Mucosa of gallbladder (tissue), 1 donor: ENCODE data around the gene ZNF804B. TPM values are rescaled to one million over a fixed set of nuclear protein-coding genes. Genes with fewer than 3 reads are reported as not detected.

ENCODE experiments used
- DNase-seq: peaks from one replicate; pipeline ENCODE4 v3.0.0-alpha.2; 2020; ENCODE audit warnings: low spot score
- total RNA-seq: library from RNA; stranded (reverse); gene quantifications from one replicate; pipeline ENCODE4 v1.2.1, GENCODE V29; 2021
- donor health status: DM: no; HTN: no; CAD: no.

Gene ZNF804B
- total RNA-seq, 1 donor from 2014 or later, result not detected

DNA sequence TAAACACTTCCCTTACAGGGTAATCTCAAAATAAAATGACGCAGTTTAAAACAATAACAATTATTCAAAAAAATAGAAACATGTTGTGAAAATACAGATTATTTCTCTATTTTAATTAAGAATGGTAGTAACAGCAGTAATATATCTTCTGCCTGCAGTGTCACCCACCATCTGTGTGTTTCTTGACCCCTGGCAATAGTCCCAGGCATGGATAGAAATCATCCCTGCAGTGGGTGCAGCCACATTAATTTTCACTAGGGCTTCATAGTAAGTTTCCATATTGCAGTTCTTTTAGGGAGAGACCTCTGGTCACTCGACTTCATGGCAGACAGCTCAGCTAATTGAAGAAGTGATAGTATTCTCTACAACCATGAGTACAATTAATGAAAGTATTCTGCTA, 506.1 kb downstream of the ZNF804B start:
- DNase-seq, result no peak

DNA sequence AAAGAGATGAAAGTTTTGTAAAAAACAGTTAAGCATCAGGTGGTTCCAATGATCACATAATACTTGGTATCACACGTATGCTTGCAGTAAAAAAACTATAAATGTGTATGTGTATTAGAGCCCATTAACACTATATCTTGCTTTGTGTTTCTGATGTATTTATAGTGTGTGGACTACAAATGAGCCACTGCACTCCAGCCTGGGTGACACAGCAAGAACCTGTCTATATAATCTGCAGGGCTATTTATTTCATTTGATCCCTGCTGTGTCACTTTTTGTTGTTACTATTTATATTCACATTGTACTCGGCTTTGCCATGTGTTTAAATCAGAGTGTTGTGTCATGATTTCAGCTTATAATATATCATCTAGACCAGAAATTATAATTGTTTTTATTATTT, 523.8 kb downstream of the ZNF804B start:
- DNase-seq, result no peak

DNA sequence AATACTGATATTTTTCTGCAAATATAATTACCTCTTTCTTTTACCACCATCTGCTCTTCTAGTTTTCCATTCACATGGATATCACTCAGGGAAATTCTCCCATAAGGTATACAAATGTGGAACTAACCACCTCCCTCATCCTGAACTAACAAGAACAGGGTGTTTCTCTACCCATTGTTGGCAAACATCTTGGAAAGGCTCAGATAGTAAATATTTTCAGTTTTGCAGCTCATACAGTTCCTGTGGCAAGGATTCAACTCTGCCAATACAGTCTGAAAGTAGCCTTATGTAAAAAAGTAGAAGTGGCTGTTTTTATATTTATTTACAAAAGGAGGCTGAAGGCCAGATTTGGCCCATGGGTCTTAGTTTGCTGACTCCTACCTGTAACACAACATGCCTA, 549.0 kb downstream of the ZNF804B start:
- no peak for DNase-seq

DNA sequence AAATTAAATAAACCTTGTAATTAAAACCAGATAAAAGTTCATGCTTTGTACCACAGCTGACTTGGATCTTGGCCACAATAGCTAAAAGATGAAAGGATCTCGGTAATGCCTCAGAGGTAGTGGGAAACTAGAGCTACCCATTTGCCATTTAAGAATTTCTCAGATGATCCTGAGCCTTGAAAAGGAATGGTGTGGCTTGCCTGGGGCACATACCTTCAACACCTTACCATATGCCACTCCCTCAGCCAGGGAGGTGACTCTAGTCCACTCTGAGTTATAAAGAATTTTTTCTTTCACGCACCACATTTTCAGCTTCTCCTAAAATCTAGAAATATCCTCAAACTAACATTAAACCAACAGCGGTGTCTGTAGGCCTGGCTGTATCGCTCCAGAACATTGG, 552.4 kb downstream of the ZNF804B start:
- DNase-seq, result no peak

DNA sequence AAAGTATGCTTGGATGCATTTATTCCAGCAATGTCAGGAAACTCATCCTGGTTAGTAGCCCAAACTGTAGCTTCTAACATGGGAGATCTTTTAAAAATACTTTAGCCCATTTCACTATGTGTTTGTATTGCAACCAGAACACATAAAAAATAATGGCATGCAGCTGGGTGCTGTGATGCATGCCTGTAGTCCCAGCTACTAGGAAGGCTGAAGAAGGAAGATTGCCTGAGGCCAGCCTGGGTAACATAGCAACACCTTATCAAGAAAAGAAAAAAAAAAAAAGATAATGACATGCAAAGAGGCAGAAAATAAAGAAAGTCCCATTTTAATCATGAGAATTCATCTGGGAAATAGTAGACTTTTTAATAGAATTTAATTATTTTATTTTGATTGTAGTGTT, 553.1 kb downstream of the ZNF804B start:
- DNase-seq, result no peak

DNA sequence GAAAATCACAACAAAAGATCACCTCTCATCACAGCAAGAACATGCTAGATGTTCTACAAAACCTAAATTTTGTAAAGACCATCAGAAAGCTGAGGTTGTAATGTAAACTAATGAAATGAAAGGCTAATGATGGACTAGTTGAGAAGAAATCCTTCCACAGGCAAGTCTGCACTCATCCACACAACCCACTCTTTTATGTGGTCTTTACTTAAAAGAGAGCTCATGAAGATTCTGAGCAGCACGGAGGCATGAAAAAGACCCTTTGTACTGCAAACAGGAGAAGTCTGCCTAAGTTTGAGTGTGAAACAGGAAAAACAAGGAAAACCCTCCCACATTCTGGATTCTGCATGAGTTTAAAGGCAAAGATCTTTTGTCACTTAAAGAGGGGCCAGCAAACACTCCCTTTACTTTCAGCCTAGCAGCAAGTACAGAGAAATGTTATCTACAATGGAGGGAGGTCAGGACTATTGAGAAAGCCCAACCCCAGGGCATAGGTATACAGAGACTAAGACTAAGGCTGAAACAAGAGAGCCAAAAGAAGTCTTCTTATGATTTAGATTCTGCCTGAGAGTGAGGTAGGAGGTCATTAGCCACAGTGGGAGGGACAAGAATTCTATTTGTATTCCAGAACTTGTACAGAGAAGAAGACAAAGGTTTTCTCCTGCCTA, 557.2 kb downstream of the ZNF804B start:
- DNase-seq, result no peak

DNA sequence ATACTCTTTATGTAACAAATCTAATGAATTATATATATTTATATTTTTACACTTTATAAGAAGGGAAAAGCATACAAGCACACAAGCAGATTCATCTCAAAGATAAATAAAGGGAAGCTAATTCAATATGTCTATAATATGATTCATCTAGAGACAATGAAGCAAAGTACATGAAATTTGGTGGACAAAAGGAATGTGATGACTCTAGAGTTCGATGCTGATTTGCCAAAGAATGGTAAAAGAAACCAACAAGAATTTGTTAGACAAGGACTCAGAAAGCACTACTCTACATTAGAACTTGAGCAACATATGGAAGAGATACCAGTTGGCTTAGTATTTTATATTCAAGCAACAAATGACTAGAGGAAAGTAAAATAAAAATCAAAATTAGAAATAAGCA, 572.5 kb downstream of the ZNF804B start:
- DNase-seq, result no peak

DNA sequence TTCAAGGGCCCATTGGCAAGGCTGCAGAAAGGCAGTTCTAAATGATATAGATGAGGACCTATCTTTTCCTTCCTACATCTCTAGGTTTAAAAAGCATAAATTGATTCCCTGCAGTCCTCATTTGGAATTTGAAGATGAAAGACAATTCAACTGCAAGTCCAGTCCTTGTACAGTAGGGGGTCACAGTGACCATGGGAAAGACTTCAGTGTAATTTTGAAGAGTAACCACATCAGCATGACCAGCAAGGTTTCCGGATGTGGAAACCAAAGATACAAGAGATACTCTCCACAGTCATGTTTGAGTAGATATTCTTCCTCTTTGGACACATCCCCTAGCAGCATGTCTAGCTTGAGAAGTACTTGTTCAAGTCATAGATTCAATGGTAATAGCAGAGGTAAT, 575.3 kb downstream of the ZNF804B start:
- no peak for DNase-seq

DNA sequence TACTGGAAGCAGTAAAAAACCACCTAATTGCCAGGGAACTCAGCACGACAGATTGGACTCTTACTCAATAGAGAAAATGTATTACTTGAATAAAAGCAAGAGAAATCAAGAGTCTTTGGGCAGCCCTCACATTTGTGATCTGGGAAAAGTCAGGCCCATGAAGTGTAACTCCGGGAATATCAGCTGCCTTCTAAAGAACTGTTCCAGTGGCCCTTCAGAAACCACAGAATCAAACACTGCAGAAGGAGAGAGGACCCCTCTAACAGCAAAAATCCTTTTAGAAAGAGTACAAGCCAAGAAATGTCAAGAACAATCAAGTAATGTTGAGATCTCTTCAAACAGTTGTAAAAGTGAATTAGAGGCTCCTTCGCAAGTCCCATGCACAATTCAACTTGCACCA, 576.0 kb downstream of the ZNF804B start:
- no peak for DNase-seq

DNA sequence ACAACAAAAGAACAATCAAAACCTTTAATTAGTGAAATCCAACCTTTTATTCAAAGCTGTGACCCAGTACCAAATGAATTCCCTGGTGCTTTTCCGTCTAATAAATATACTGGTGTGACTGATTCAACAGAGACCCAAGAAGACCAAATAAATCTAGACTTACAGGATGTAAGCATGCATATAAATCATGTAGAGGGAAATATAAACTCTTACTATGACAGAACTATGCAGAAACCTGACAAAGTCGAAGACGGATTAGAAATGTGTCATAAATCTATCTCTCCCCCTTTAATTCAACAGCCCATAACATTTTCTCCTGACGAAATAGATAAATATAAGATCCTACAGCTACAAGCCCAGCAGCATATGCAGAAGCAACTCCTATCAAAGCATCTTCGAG, 576.6 kb downstream of the ZNF804B start:
- no peak for DNase-seq

DNA sequence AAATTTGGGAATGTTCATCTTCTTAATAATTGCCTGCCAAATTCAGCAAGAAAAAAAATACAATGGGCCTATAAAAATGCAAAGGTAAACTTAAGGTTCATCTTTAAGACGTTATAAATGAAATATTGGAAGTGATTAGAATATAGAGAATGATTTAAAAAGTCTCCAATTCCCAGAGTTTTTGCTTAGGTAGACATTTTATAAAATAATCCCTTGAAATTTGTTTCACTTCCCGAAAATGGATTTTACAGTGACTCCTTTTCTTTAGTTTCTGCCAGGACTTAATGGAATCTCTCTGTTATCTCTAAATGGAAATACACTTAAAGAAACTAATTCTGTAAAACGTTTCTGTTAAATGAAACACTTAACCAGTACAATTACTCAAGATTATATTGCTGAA, 580.2 kb downstream of the ZNF804B start:
- no peak for DNase-seq

DNA sequence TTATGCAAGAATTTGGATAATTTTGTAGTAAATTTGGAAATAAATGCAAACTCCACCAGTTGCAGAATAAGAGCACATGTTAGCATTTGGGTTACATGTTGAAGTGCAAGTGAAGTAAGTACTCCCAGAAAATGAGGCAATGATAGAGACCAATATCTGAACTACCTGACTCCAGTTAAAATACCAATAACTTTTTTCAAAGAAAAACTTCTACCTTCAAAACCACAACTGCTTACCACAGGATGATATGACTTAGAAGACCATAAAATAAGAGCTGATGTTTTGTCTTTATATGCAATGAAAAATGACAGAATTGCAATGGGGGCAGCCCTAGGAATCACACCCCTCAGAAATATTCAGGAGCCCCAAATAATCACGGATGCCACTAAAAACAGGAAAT, 597.6 kb downstream of the ZNF804B start:
- DNase-seq, result no peak

DNA sequence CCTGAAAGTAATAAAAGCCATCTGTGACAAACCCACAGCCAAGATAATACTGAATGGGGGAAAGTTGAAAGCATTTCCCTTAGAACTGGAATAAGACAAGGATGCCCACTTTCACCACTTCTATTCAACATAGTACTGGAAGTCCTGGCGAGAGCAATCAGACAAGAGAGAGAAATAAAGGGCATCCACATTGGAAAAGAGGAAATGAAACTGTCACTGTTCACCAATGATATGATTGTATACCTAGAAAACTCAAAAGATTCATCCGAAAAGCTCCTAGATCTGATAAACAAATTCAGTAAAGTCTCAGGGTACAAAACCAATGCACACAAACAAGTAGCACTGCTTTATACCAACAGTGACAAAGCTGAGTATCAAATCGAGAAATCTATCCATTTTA, 617.7 kb downstream of the ZNF804B start:
- no peak for DNase-seq

DNA sequence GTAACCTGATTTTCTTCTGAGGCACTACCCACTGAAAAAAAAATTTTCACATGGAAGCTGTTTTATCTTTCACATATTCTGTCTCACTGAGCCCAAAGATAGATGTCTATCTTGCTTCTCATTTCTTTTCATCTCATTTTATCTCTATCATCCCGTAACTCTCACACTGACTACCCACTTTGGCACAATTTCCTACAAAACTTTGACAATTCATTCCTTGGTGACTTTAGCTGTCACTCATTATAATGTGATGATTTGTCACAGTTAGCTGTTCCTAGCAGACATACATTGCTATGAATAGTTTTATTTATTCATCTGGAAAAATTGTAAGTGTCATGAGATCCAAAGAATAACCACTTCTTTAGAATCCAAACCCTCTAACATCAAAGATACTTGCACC, 625.9 kb downstream of the ZNF804B start:
- no peak for DNase-seq

Other genes with a start within 250 kb of the ZNF804B start
- not detected for gene TEX47, start 36.0 kb downstream of the ZNF804B start, total RNA-seq